Measurements from ENCODE around the gene SYT3.
A peak's percentile ranks its signal among the peaks of the same experiment; 100 is the strongest.

Gene SYT3

DNA sequence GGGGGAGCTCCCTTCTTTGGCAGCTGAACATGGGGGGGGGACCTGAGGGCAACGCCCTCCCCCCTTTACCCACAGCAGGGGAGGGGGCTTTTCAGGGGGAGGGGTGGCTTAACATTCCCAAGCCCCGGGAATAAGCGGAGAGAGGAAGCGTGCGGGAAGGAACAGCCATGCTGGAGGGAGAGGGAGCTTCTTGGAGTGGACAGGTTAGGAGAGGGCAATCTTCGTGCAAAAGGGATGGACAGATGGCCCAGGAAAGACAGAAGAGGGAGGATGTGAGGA is 20.3 kb upstream of the SYT3 start:
- H3K27ac ChIP-seq, result no peak overlapping the region

DNA sequence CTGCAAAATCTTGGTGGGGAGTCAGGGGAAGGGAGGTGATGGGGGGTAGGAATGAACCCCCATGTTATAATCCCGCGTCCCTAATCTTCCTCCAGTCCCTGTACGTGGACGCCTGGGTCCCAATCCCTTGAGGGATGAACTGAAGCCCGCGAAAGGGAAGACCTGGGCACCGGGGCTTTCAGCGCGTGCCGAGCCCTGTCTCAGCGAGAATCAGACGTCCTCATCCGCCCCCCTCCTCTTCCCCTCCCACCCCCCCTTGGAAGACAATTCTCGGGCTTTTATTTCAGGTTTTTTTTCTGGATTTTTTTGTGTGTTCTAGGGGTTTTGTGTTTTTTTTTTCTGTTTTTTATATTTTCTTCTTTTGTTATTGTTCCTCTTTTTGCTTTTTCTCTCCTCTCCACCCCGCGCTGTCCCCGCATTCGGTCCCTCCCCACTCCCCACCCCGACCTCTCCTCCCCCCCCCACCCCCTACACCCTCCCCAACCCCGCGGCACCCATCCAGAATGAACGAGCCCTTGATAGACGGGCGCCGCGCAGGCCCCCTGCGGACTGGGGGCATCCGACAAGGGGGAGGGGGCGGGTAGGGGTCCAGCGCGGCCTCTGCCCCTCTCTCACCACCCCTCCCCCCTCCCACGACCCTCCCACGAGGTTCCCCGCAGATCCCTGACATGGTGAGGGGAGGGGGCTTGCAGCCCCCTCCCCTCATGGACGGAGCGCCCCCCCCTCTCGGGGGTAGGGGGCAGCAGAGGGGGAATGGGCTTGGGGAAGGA is 19.8 kb upstream of the SYT3 start:
- H3K27ac ChIP-seq, result peak overlapping the region; percentile 96
- no peak for TF ChIP-seq ZFX (IDR thresholded peaks at IDR 0.05; ENCODE audit: borderline replicate concordance)
- TF ChIP-seq, protein P1, sequence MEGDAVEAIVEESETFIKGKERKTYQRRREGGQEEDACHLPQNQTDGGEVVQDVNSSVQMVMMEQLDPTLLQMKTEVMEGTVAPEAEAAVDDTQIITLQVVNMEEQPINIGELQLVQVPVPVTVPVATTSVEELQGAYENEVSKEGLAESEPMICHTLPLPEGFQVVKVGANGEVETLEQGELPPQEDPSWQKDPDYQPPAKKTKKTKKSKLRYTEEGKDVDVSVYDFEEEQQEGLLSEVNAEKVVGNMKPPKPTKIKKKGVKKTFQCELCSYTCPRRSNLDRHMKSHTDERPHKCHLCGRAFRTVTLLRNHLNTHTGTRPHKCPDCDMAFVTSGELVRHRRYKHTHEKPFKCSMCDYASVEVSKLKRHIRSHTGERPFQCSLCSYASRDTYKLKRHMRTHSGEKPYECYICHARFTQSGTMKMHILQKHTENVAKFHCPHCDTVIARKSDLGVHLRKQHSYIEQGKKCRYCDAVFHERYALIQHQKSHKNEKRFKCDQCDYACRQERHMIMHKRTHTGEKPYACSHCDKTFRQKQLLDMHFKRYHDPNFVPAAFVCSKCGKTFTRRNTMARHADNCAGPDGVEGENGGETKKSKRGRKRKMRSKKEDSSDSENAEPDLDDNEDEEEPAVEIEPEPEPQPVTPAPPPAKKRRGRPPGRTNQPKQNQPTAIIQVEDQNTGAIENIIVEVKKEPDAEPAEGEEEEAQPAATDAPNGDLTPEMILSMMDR (IDR thresholded peaks at IDR 0.05), result no peak

More for the DNA sequence above, 20.3 kb upstream of the SYT3 start:
- TF ChIP-seq, protein P1 (IDR thresholded peaks at IDR 0.05), result no peak
- no peak for TF ChIP-seq ZFX (IDR thresholded peaks at IDR 0.05; ENCODE audit: borderline replicate concordance)

DNA sequence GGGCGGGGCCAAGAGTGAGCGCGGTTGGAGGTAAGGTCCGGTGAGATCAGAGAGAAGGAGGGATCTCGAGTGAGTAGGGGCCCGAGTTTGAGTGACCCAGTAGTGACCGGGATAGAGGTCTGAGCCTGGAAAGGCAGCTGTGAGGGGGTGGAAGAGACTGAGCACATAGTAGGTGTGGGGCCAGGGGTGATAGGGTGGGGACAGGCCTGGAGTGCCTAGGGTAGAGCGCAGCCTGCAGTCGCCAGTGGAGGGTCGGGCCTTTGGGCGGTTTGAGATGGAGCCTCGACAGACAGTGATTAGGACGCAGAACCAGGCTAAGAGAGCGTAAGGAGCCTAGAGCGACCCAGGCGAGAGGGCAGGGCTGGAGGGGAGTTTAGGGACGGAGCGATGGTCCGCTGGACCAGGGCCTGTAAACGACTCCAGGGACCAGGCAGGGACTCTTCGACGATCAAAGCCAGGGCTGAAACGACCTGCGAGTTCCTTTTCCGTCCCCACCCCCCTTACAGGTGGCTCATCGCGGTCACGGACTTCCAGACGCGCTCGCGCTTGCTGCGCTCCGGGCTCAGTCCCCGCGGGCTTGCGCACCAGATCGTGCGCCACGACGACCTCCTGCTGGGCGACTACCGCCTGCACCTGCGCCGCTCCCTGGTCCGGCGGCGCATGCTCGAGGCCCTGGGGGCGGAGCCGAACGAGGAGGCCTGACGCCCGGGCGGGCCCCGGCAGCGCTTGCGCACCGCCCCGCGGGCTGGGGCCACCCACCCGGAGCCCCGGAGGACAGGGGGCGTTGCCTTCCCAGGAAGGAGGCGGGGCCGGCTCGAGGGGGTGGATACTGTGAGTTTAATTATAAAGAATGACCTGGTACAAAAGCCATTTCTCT is 19.0 kb upstream of the SYT3 start:
- no peak for TF ChIP-seq ZFX (IDR thresholded peaks at IDR 0.05; ENCODE audit: borderline replicate concordance)
- TF ChIP-seq, protein P1 (IDR thresholded peaks at IDR 0.05), result 0 out of 2 replicates have a peak, but pooled peaks have one; percentile 15
- peak overlapping the region; percentile 96 for H3K27ac ChIP-seq

DNA sequence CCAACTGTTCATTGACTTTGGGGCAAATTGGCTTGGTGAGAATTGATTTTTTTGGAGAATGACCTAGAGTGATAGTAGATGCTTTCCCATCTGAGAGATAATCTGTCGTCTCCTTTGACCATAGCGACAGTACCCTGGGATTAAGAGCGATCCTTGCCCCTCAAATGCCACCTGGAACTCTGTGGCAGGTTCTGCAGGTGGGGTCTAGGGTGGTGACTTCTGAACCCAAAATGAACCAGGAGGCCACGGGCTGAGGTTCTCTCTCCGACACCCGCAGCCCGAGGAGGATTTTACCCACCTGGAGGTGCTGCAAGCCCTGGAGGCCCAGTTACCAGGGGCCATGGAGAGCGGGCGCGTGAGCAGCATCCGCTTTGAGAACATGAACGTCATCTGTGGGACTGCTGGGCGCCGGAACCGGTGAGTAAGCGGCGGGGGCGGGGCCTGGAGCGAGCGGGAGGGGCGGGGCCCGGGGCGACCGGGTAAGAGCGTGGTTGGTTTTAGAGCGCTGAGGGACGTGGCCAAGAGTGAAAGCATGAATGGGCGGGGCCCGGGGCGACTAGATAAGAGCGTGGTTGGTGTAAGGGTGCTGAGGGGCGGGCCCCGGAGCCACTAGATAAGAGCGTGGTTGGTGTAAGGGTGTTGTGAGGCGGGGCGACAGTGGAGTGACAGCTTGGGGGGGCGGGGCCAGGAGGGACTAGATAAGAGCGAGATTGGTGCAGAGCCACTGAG is 18.2 kb upstream of the SYT3 start:
- peak overlapping the region; percentile 96 for H3K27ac ChIP-seq
- no peak for TF ChIP-seq ZFX (IDR thresholded peaks at IDR 0.05; ENCODE audit: borderline replicate concordance)
- TF ChIP-seq, protein P1 (IDR thresholded peaks at IDR 0.05), result no peak

DNA sequence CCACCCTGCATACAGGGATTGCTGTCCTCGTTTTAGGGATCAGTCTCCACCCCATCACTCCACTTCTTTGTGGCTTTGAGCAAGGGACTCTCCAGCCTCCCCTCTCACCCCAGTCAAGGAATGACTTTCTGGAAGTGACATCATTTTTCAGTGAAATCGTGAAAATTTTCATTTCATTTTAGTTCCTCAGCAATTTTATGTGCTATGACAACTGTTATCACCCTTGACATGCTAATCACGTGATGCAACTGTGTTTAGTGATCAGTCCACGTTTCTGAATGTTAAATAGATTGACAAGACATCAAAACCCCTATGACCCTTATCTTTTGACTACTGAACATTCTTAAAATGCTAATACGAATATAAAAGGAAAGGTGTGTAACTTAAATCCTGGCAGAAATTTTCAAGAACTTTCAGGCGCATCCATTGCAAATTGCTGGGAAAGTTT is 17.6 kb upstream of the SYT3 start:
- TF ChIP-seq ZFX (IDR thresholded peaks at IDR 0.05; ENCODE audit: borderline replicate concordance), result no peak
- TF ChIP-seq, protein P1 (IDR thresholded peaks at IDR 0.05), result no peak
- H3K27ac ChIP-seq, result peak overlapping the region; percentile 96

DNA sequence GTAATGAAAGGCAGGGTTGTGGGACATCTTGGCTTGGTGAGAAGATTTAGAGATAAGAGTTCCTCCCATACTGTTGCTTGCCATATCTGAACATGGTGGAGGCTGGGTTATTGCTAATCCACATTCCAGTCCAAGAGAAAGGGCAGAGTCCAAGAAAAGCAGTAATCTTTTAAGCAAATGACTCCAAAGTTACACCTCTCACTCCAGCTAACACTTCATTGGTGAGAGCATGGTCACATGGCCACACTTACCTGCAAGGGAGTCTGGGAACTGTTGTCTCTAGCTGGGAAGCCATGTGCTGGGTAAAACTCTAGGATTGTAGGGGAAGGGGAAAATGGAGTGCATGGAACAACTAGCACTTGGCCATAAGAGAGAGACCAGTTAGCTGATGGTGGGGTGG is 15.2 kb upstream of the SYT3 start:
- TF ChIP-seq, protein P1 (IDR thresholded peaks at IDR 0.05), result no peak
- TF ChIP-seq ZFX (IDR thresholded peaks at IDR 0.05; ENCODE audit: borderline replicate concordance), result no peak
- H3K27ac ChIP-seq, result peak overlapping the region; percentile 52
